Natural killer cell (primary cell): Measurements from ENCODE around the gene SUN5. TPM values are rescaled to one million over a fixed set of nuclear protein-coding genes. Genes with fewer than 3 reads are reported as not detected.

Experiments used
- ATAC-seq, 3 donors: fragments of 150-1000 bp in 2 of 3; fragments of 200-7000 bp in 1 of 3; cut with Tn5 transposase; 1 replicate in 1 of 3; 2 replicates in 2 of 3; pipeline ENCODE4 v1.10.0; 2021; ENCODE audit warnings: mild to moderate bottlenecking in 2 of 3, moderate library complexity in 2 of 3
- DNase-seq, 2 donors: peaks; one replicate each; pipeline versions ENCODE4 v3.0.0 to v3.0.0-alpha.2; 2013 to 2021; ENCODE audit warnings: mixed read lengths in 1 of 2
- H3K27ac ChIP-seq: one replicate; pipeline ENCODE4 v1.5.1; 2013; ENCODE audit warnings: mild to moderate bottlenecking, low read length
- H3K27me3 ChIP-seq: one replicate; pipeline ENCODE4 v1.6.1; 2013; ENCODE audit warnings: low read length; ENCODE audit not compliant: control insufficient read depth, insufficient read depth
- H3K36me3 ChIP-seq: one replicate; pipeline ENCODE4 v1.6.1; 2013; ENCODE audit warnings: low read length; ENCODE audit not compliant: control insufficient read depth, insufficient read depth
- H3K4me1 ChIP-seq: one replicate; pipeline ENCODE4 v1.6.1; 2013; ENCODE audit warnings: low read length; ENCODE audit not compliant: control insufficient read depth, insufficient read depth
- H3K4me3 ChIP-seq: one replicate; pipeline ENCODE4 v1.5.1; 2013; ENCODE audit warnings: low read length
- H3K9me3 ChIP-seq: one replicate; pipeline ENCODE4 v1.6.1; 2013; ENCODE audit warnings: low read length; ENCODE audit not compliant: control insufficient read depth, insufficient read depth
- H3K27ac Mint-ChIP-seq, 2 donors: one replicate each; pipeline ENCODE4 v1.8.0; 2022; ENCODE audit warnings: mild to moderate bottlenecking in 2 of 2, mixed read lengths in 2 of 2, moderate library complexity in 1 of 2
- H3K27me3 Mint-ChIP-seq, 2 donors: one replicate each; pipeline ENCODE4 v1.8.0; 2022; ENCODE audit warnings: low read depth in 2 of 2, mixed read lengths in 2 of 2
- H3K36me3 Mint-ChIP-seq: one replicate; pipeline ENCODE4 v1.8.0; 2022; ENCODE audit warnings: mixed read lengths
- H3K4me1 Mint-ChIP-seq, 2 donors: one replicate each; pipeline ENCODE4 v1.8.0; 2022; ENCODE audit warnings: mixed read lengths in 2 of 2
- H3K4me3 Mint-ChIP-seq: one replicate; pipeline ENCODE4 v1.8.0; 2022; ENCODE audit warnings: mild to moderate bottlenecking, moderate library complexity, mixed read lengths
- H3K9me3 Mint-ChIP-seq, 2 donors: one replicate each; pipeline ENCODE4 v1.8.0; 2022; ENCODE audit warnings: mixed read lengths in 2 of 2
- WGBS: methylation state at CpG from one replicate; pipeline ENCODE4 v1.1.7; 2013; ENCODE audit warnings: missing lambda C conversion rate; ENCODE audit not compliant: insufficient coverage; 5-methylcytosine and 5-hydroxymethylcytosine counted together
- intact Hi-C: fragments of 100-400 bp; cut with micrococcal nuclease; formaldehyde crosslinking; loops from one replicate; pipeline ENCODE4 v1.14.2; 2022
- total RNA-seq, 4 donors: library from RNA; stranded (reverse); fragments of 120-200 nt in 1 of 4; gene quantifications; one replicate each; pipeline versions ENCODE4 v1.2.3 to v1.2.4, GENCODE V29; 2013 to 2022
- TF ChIP-seq, protein P1 (sequence below): fragments of 200-600 bp; IDR thresholded peaks from one replicate; pipeline ENCODE4 v1.8.0; 2022; ENCODE audit warnings: antibody characterized with exemption

SUN5 gene
- total RNA-seq, 3 donors from 2014 or later (not counting 1 experiment from before 2014, with no cell fraction given): not detected

DNA sequence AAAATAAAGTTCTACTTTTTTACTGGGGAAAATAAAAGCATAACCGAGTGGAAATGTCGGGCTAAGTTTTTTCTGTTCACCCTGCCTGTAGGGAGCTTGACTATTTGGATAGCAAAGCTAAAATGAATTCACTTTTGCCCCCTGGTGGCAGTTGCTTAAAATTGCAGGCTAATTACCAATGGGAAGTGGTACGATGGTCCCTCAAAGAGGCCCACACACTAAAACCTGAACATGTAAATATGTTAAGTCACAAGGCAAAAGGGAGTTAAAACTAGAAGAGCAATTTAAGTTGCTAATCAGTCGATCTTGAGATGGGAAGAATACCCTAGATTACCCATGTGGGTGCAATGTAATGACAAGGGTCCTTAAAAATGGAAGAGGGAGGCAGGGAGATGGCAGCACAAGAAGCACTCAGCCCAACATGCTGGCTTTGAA, 916 bp upstream of the SUN5 start:
- WGBS: 68% methylated on average over 4 of the region's 4 CpGs
- no peaks in the 10 kb centered on the region for H3K36me3 ChIP-seq
- Mint-ChIP-seq H3K4me1 (no peaks in the 10 kb centered on the region), H3K4me3 (no peak overlapping the region), H3K36me3 (no peaks in the 10 kb centered on the region), H3K27me3 (no peaks in the 10 kb centered on the region), H3K9me3 (no peaks in the 10 kb centered on the region), H3K27ac (no peak overlapping the region)
- no peaks in the 10 kb centered on the region for H3K4me1 ChIP-seq
- ATAC-seq (no peak), DNase-seq (peak in 1 of 2 donors; percentile 71)
- intact Hi-C loops: loop anchor here (1.0 kb wide), 1 partner anchor 103 kb away; no protein-coding TSS in a partner anchor
- no peak overlapping the region for H3K27ac ChIP-seq
- H3K4me3 ChIP-seq: no peak overlapping the region
- H3K27me3 ChIP-seq: no peaks in the 10 kb centered on the region
- no peaks in the 10 kb centered on the region for H3K9me3 ChIP-seq
- TF ChIP-seq, protein P1, sequence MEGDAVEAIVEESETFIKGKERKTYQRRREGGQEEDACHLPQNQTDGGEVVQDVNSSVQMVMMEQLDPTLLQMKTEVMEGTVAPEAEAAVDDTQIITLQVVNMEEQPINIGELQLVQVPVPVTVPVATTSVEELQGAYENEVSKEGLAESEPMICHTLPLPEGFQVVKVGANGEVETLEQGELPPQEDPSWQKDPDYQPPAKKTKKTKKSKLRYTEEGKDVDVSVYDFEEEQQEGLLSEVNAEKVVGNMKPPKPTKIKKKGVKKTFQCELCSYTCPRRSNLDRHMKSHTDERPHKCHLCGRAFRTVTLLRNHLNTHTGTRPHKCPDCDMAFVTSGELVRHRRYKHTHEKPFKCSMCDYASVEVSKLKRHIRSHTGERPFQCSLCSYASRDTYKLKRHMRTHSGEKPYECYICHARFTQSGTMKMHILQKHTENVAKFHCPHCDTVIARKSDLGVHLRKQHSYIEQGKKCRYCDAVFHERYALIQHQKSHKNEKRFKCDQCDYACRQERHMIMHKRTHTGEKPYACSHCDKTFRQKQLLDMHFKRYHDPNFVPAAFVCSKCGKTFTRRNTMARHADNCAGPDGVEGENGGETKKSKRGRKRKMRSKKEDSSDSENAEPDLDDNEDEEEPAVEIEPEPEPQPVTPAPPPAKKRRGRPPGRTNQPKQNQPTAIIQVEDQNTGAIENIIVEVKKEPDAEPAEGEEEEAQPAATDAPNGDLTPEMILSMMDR: peak; percentile 42

DNA sequence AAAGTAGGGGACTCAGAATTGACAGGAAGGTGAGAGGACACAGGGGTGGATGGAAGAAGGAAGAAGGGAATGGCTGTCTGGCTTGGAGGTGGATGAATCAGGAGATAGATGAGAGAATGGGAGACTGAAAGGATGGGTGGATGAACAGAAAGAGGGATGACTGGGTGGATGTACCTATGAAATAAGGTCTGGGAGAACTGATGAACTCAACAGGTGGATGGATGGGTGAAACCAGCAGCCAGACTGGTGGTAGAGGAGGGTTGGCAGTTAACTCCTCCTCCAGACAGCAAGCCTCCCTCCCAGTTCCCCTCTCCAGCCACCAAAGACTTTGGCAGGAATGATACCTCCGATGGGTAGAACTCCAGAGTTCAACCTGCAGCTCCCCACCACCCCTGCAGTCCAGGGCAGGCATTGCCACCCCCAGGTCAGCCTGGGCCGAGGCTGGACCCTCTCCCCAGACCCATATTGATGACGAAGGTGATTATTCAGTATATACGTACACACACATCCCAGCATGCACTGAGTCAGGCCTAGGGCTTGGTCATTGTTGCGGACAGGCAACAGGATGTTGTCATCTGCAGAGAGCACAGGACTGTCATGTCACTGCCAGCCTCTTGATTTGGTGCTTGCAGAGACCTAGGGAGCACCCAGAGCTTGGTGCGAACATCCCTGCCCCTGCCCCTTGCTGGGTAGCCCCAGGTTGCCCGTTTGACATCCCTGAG, 2.0 kb downstream of the SUN5 start:
- no peak overlapping the region for H3K4me3 Mint-ChIP-seq
- no peak overlapping the region for H3K27ac Mint-ChIP-seq
- no peaks in the 10 kb centered on the region for H3K9me3 Mint-ChIP-seq
- H3K27me3 Mint-ChIP-seq: no peaks in the 10 kb centered on the region
- Histone ChIP-seq H3K4me1 (no peaks in the 10 kb centered on the region), H3K27me3 (no peaks in the 10 kb centered on the region), H3K36me3 (no peaks in the 10 kb centered on the region), H3K4me3 (no peak overlapping the region), H3K27ac (no peak overlapping the region), H3K9me3 (no peaks in the 10 kb centered on the region)
- TF ChIP-seq, protein P1: no peak
- 94% methylated on average over 7 of the region's 7 CpGs for WGBS
- no peaks in the 10 kb centered on the region for H3K36me3 Mint-ChIP-seq
- ATAC-seq: peak in 1 of 3 donors; percentile 25
- no peaks in the 10 kb centered on the region for H3K4me1 Mint-ChIP-seq
- no peak for DNase-seq
- intact Hi-C loops: no loop called here

DNA sequence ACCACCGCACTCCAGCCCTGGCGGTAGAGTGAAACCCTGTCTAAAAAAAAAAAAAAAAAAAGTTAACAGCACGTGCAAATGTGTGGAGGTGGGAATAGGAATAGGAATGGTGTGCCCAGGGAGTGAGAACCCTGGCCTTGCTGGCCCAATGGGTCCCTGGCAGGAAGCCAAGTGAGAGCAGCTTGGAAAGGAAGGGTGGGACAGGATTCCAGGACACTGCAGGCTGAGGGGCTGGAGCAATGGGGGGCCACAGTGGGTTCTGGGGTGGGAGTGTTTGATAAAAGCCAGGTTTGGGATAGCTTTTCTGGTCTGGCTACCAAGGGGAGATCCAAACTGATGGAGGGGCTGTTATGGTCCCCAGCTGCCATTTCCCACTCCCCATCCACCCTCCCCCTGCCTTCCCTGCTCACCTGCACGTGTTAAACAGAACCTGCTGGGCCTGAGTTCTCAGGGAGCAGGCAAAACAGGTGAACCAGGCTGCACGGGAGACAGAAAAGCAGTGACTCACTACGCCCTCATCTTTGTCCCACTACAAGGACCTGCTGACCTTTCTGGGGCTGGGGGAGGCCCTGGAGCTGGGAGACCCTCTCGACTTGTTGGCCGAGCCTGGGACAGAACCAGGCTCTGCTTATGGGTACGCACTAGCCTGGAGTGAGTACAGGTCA, 3.3 kb downstream of the SUN5 start:
- H3K27me3 ChIP-seq: no peaks in the 10 kb centered on the region
- WGBS: 80% methylated on average over 9 of the region's 9 CpGs
- Mint-ChIP-seq H3K27me3 (no peaks in the 10 kb centered on the region), H3K9me3 (no peaks in the 10 kb centered on the region), H3K27ac (no peak overlapping the region), H3K36me3 (no peaks in the 10 kb centered on the region), H3K4me1 (no peaks in the 10 kb centered on the region), H3K4me3 (no peak overlapping the region)
- no peak overlapping the region for H3K4me3 ChIP-seq
- ATAC-seq (no peak), DNase-seq (no peak)
- intact Hi-C loops: no loop called here
- TF ChIP-seq, protein P1: no peak
- no peaks in the 10 kb centered on the region for H3K4me1 ChIP-seq
- H3K27ac ChIP-seq: no peak overlapping the region
- no peaks in the 10 kb centered on the region for H3K9me3 ChIP-seq
- no peaks in the 10 kb centered on the region for H3K36me3 ChIP-seq
